H9 (cell line): Measurements from ENCODE around the gene SHTN1. TPM values are rescaled to one million over a fixed set of nuclear protein-coding genes. Genes with fewer than 3 reads are reported as not detected.

Source experiments
- DNase-seq: peaks from one replicate; pipeline ENCODE4 v3.0.0-alpha.2; 2017
- H2AFZ ChIP-seq: one replicate; pipeline ENCODE4 v1.6.1; 2013; ENCODE audit warnings: mild to moderate bottlenecking, low read length, control low read depth, moderate library complexity
- H2AK5ac ChIP-seq: 2 replicates; pipeline ENCODE4 v1.6.1; 2013; ENCODE audit warnings: low read length, control low read depth, mixed read lengths; ENCODE audit not compliant: insufficient read length
- H2BK120ac ChIP-seq: one replicate; pipeline ENCODE4 v1.6.1; 2013; ENCODE audit warnings: low read depth, mild to moderate bottlenecking, low read length, control low read depth, inconsistent platforms; ENCODE audit not compliant: poor library complexity, severe bottlenecking
- H2BK12ac ChIP-seq: 2 replicates; pipeline ENCODE4 v1.6.1; 2013; ENCODE audit warnings: low read length, control low read depth, mixed read lengths, low read depth; ENCODE audit not compliant: insufficient read length
- H2BK15ac ChIP-seq: 2 replicates; pipeline ENCODE4 v1.6.1; 2013; ENCODE audit warnings: low read depth, low read length, control low read depth
- H2BK20ac ChIP-seq: one replicate; pipeline ENCODE4 v1.6.1; 2013; ENCODE audit warnings: low read depth, mild to moderate bottlenecking, low read length, control low read depth, inconsistent platforms; ENCODE audit not compliant: poor library complexity, severe bottlenecking
- H2BK5ac ChIP-seq: 2 replicates; pipeline ENCODE4 v1.6.1; 2013; ENCODE audit warnings: low read length, control low read depth, mixed read lengths; ENCODE audit not compliant: insufficient read length
- H3K14ac ChIP-seq: 2 replicates; pipeline ENCODE4 v1.6.1; 2013; ENCODE audit warnings: low read length, control low read depth; ENCODE audit not compliant: insufficient read depth
- H3K18ac ChIP-seq: 2 replicates; pipeline ENCODE4 v1.6.1; 2013; ENCODE audit warnings: low read depth, mild to moderate bottlenecking, mixed read lengths, low read length, control low read depth; ENCODE audit not compliant: insufficient read length
- H3K23ac ChIP-seq: 2 replicates; pipeline ENCODE4 v1.6.1; 2013; ENCODE audit warnings: low read length, control low read depth, mixed read lengths, low read depth; ENCODE audit not compliant: insufficient read length
- H3K23me2 ChIP-seq: 2 replicates; pipeline ENCODE4 v1.6.1; 2013; ENCODE audit warnings: low read depth, mild to moderate bottlenecking, mixed read lengths, low read length, control low read depth; ENCODE audit not compliant: insufficient read length, poor library complexity, severe bottlenecking
- H3K27ac ChIP-seq: 2 replicates; pipeline ENCODE4 v1.5.1; 2013; ENCODE audit warnings: low read length, control low read depth, mixed read lengths, low read depth; ENCODE audit not compliant: insufficient read length
- H3K27me3 ChIP-seq: 2 replicates; pipeline ENCODE4 v1.6.1; 2013; ENCODE audit warnings: low read length, control low read depth, inconsistent platforms; ENCODE audit not compliant: insufficient read depth
- H3K4ac ChIP-seq: 2 replicates; pipeline ENCODE4 v1.6.1; 2013; ENCODE audit warnings: low read depth, mild to moderate bottlenecking, control low read depth, inconsistent platforms, low read length, moderate library complexity
- H3K4me1 ChIP-seq: 2 replicates; pipeline ENCODE4 v1.6.1; 2013; ENCODE audit warnings: low read length, control low read depth, inconsistent platforms; ENCODE audit not compliant: insufficient read depth
- H3K4me2 ChIP-seq: 2 replicates; pipeline ENCODE4 v1.6.1; 2013; ENCODE audit warnings: low read length, control low read depth, mixed read lengths; ENCODE audit not compliant: insufficient read length, insufficient read depth
- H3K56ac ChIP-seq: 2 replicates; pipeline ENCODE4 v1.6.1; 2013; ENCODE audit warnings: low read depth, mild to moderate bottlenecking, mixed read lengths, low read length, control low read depth; ENCODE audit not compliant: insufficient read length
- H3K79me1 ChIP-seq: 2 replicates; pipeline ENCODE4 v1.6.1; 2013; ENCODE audit warnings: low read depth, mild to moderate bottlenecking, moderate library complexity, low read length, control low read depth, inconsistent platforms; ENCODE audit not compliant: insufficient read depth, poor library complexity, severe bottlenecking
- H3K79me2 ChIP-seq: 2 replicates; pipeline ENCODE4 v1.6.1; 2013; ENCODE audit warnings: low read length, control low read depth, inconsistent platforms; ENCODE audit not compliant: insufficient read depth
- H3K9ac ChIP-seq: 2 replicates; pipeline ENCODE4 v1.6.1; 2013; ENCODE audit warnings: low read length, control low read depth, mixed read lengths; ENCODE audit not compliant: insufficient read length; ENCODE audit errors: extremely low read depth
- H3K9me3 ChIP-seq: one replicate; pipeline ENCODE4 v1.6.1; 2013; ENCODE audit warnings: low read depth, low read length, inconsistent platforms; ENCODE audit not compliant: control insufficient read depth
- H3T11ph ChIP-seq: one replicate; pipeline ENCODE4 v1.6.1; 2013; ENCODE audit warnings: mild to moderate bottlenecking, low read length, control low read depth, inconsistent platforms
- H4K20me1 ChIP-seq: one replicate; pipeline ENCODE4 v1.6.1; 2013; ENCODE audit not compliant: control insufficient read depth, insufficient read length, insufficient read depth
- H4K5ac ChIP-seq: 2 replicates; pipeline ENCODE4 v1.6.1; 2013; ENCODE audit warnings: low read depth, mild to moderate bottlenecking, mixed read lengths, low read length, control low read depth; ENCODE audit not compliant: insufficient read length
- H4K8ac ChIP-seq: replicated peaks from 2 replicates; pipeline ENCODE4 v1.6.1; 2013; ENCODE audit warnings: low read length, control low read depth, mixed read lengths, low read depth; ENCODE audit not compliant: insufficient read length
- H4K91ac ChIP-seq: 2 replicates; pipeline ENCODE4 v1.6.1; 2013; ENCODE audit warnings: low read depth, mild to moderate bottlenecking, moderate library complexity, mixed read lengths, low read length, control low read depth; ENCODE audit not compliant: insufficient read length
- H3K27ac Mint-ChIP-seq, 3 experiments: 2 replicates in 2 of 3; 3 replicates in 1 of 3; pipeline ENCODE4 v1.8.0; 2020 to 2021; ENCODE audit warnings: mixed read lengths in 3 of 3, mild to moderate bottlenecking in 1 of 3, moderate library complexity in 1 of 3
- H3K27me3 Mint-ChIP-seq: 2 replicates; pipeline ENCODE4 v1.8.0; 2021; ENCODE audit warnings: low read depth, mild to moderate bottlenecking, moderate library complexity, mixed read lengths
- H3K36me3 Mint-ChIP-seq, 3 experiments: 2 replicates in 2 of 3; 3 replicates in 1 of 3; pipeline ENCODE4 v1.8.0; 2020 to 2021; ENCODE audit warnings: low read depth in 3 of 3, mixed read lengths in 3 of 3; ENCODE audit not compliant: insufficient read depth in 1 of 3
- H3K4me1 Mint-ChIP-seq, 2 experiments: 2 replicates each; pipeline ENCODE4 v1.8.0; 2020; ENCODE audit warnings: mixed read lengths in 2 of 2
- H3K4me3 Mint-ChIP-seq, 2 experiments: 2 replicates in 1 of 2; 3 replicates in 1 of 2; pipeline ENCODE4 v1.8.0; 2020 to 2021; ENCODE audit warnings: mild to moderate bottlenecking in 2 of 2, mixed read lengths in 2 of 2, moderate library complexity in 1 of 2
- H3K9me3 Mint-ChIP-seq, 2 experiments: 2 replicates in 1 of 2; 3 replicates in 1 of 2; pipeline ENCODE4 v1.8.0; 2020; ENCODE audit warnings: mild to moderate bottlenecking in 2 of 2, mixed read lengths in 2 of 2, moderate library complexity in 1 of 2
- CTCF ChIP-seq: fragments of 200-600 bp; sonication (generic); conservative IDR thresholded peaks from 3 replicates; pipeline ENCODE4 v1.8.0; 2021; ENCODE audit warnings: antibody characterized with exemption, mild to moderate bottlenecking
- WGBS: extraction: QIAGEN DNeasy Blood & Tissue Kit; methylation state at CpG from one replicate; pipeline ENCODE4 v1.1.7; 2013; ENCODE audit warnings: missing lambda C conversion rate, low lambda C conversion rate, mixed read lengths; ENCODE audit not compliant: insufficient read length; ENCODE audit errors: extremely low coverage; 5-methylcytosine and 5-hydroxymethylcytosine counted together
- total RNA-seq: library from RNA; stranded (reverse); gene quantifications from 2 replicates; pipeline ENCODE4 v1.2.1, GENCODE V29; 2021

The SHTN1 gene
- total RNA-seq, 1 experiment from 2014 or later = 22.1 TPM

DNA sequence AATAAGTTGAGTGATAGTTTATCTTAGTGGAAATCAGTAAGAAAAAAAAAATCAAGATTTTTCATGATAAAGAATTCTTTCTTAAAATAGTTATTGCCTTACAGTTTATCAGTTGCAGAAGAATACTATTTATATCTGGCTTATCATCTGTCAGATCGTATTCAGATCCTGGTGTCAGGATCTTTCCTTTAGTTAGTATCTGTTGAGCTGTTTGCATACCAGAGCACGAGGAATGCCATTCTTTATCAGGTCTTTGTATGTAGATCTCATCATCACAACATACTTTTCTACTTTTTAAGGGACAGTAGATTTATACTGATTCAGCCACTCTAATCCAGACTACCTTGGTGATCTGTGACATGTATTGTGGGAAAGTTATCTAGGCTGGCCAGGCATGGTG lies 143.2 kb downstream of the SHTN1 start:
- no peak for TF ChIP-seq CTCF
- H3K4me3 Mint-ChIP-seq = no peak overlapping the region
- Histone ChIP-seq H2BK120ac (no peak overlapping the region), H3T11ph (no peak overlapping the region), H4K20me1 (no peaks in the 10 kb centered on the region), H4K8ac (no peak overlapping the region), H3K9ac (no peak overlapping the region), H4K5ac (no peak overlapping the region), H3K27me3 (no peaks in the 10 kb centered on the region), H3K9me3 (no peaks in the 10 kb centered on the region), H3K79me2 (no peaks in the 10 kb centered on the region), H2AK5ac (no peak overlapping the region), H3K23ac (no peak overlapping the region), H3K23me2 (no peaks in the 10 kb centered on the region), H2BK20ac (no peak overlapping the region), H3K79me1 (no peaks in the 10 kb centered on the region), H2BK12ac (no peak overlapping the region), H2BK15ac (no peak overlapping the region), H4K91ac (no peak overlapping the region), H3K4me1 (no peaks in the 10 kb centered on the region), H3K4ac (no peak overlapping the region), H3K18ac (no peak overlapping the region), H3K27ac (no peak overlapping the region), H2BK5ac (no peak overlapping the region), H2AFZ (no peak overlapping the region), H3K4me2 (no peak overlapping the region), H3K56ac (no peak overlapping the region), H3K14ac (no peak overlapping the region)
- H3K4me1 Mint-ChIP-seq = peaks cover 0 to 5% of the 10 kb centered on the region in 2 experiments; a peak in 1 of 4 replicates
- H3K36me3 Mint-ChIP-seq = peaks cover 0 to 8% (median 4%) of the 10 kb centered on the region in 3 experiments; a peak in 3 of 7 replicates
- no peak for DNase-seq
- peaks cover 0 to 5% of the 10 kb centered on the region in 2 experiments; a peak in 2 of 5 replicates for H3K9me3 Mint-ChIP-seq
- WGBS = no CpG with 5 or more reads among the region's 2 CpGs
- H3K27me3 Mint-ChIP-seq = no peaks in the 10 kb centered on the region; the same call in 1 of the 2 replicates
- no peak overlapping the region for H3K27ac Mint-ChIP-seq
